ENCODE results near the gene CYP4F2.
A peak's percentile ranks its signal among the peaks of the same experiment; 100 is the strongest.
"Not testable (repeated sequence)": the region's sequence is repeated elsewhere in the genome, so short reads cannot be mapped to it uniquely, and the experiment has no call there.

CYP4F2 gene

DNA sequence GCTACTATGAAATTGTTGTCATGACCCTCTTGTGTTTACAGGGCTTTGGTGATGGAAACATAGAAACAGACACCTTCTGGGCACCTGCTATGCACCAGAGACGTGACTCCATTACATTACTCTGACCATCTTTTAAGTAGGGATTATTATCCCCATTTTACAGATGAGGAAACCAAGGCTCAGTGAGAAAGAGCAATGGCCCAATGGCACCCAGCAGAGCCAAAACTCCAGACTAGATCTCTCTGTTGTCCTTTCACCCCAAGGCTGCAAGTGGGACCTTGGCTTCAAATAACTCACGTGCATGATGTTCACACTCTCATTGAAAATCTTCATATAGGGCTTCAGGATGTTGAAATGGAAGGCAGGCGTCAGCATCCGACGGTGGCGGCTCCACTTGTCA lies 5.9 kb downstream of the CYP4F2 start:
- no peak overlapping the region for H3K27ac ChIP-seq
- H3K27me3 ChIP-seq = no peaks in the 10 kb centered on the region
- H3K4me2 ChIP-seq = no peak overlapping the region
- peaks cover 0 to 7% (median 0%) of the 10 kb centered on the region in 10 experiments; a peak in 7 of 20 replicates for H3K4me1 ChIP-seq
- no peaks in the 10 kb centered on the region for H3K9me3 ChIP-seq (replicated peaks in 1 of 11)
- no peak overlapping the region for H3K4me3 ChIP-seq
- no peaks in the 10 kb centered on the region for H3K36me3 ChIP-seq
- no peak for TF ChIP-seq Cebpa-rat (IDR thresholded peaks at IDR 0.05)
- H4K20me1 ChIP-seq = no peaks in the 10 kb centered on the region
- H3K9ac ChIP-seq = no peak overlapping the region

DNA sequence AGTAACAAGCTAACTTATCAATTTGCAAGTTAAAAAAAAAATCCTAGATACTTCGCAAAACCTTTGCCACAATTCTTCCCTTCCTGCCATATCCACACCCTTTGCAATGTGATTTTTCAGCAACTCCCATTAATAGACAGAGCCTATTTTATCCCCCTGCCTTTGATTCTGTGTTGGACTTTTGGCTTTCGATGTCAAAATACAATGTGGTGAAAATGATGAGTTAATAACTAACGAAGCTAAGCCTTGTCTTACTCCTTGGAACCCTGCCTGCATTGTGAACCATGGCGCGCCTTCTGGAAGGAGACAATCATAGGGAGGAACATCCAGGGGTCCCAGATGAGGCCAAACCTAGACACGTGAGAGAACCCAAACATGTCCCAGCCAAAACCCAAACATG lies 6.4 kb downstream of the CYP4F2 start:
- Histone ChIP-seq H3K4me1 (peaks cover 0 to 7% (median 0%) of the 10 kb centered on the region in 10 experiments; a peak in 7 of 20 replicates), H3K9me3 (replicated peaks in 1 of 11) (no peaks in the 10 kb centered on the region), H3K27ac (no peak overlapping the region), H4K20me1 (no peaks in the 10 kb centered on the region), H3K4me3 (no peak overlapping the region), H3K27me3 (no peaks in the 10 kb centered on the region), H3K9ac (no peak overlapping the region), H3K4me2 (no peak overlapping the region), H3K36me3 (no peaks in the 10 kb centered on the region)
- TF ChIP-seq Cebpa-rat (IDR thresholded peaks at IDR 0.05) = no peak

DNA sequence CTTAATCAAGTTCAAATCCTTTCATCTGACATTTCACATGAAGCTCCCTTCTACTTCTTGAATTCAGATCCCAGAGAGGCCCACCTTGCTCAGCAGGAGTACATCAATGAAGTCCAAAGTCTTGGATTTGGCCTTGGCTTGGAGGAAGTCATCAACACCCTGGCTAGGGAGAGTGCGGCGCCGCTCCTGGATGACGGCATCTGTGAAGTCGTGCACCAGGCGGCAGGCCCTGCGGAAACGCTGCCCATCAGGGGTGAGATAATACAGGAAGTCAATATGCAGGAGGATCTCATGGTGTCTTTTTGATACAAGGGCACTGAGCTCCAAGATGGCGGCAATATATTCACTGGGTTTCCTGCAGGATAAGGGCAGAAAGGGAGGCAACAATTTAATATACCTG lies 8.5 kb downstream of the CYP4F2 start:
- H3K4me1 ChIP-seq; H3K27me3 ChIP-seq; H3K4me3 ChIP-seq; H4K20me1 ChIP-seq; H3K4me2 ChIP-seq; H3K27ac ChIP-seq; H3K9ac ChIP-seq; H3K9me3 ChIP-seq (replicated peaks in 1 of 11); H3K36me3 ChIP-seq: not testable (repeated sequence)

DNA sequence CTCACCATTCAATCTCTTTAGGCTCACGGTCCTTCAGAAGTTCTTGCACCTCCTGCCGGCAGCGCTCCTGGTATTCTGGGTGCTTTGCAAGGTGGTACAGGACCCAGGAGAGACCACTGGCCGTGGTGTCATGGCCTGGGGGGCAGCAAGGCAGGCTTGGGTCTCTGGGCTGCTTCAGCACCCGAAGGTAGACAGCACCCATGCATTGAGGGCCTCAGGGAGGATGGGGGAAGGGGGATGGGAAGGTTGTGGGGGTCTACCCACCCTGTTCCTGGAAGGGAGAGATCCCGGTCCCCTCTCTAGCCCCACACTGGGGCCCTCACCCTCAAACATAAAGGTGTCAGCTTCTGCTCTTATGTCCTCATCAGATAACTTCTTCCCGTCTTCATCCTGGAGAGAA lies 12.0 kb downstream of the CYP4F2 start:
- no peaks in the 10 kb centered on the region for H3K27me3 ChIP-seq
- no peaks in the 10 kb centered on the region for H4K20me1 ChIP-seq
- no peak overlapping the region for H3K27ac ChIP-seq
- H3K4me3 ChIP-seq = no peak overlapping the region
- H3K4me1 ChIP-seq = peaks cover 0 to 7% (median 2%) of the 10 kb centered on the region in 10 experiments; a peak in 8 of 20 replicates
- no peaks in the 10 kb centered on the region for H3K36me3 ChIP-seq
- no peak overlapping the region for H3K9ac ChIP-seq
- H3K4me2 ChIP-seq = no peak overlapping the region
- no peaks in the 10 kb centered on the region for H3K9me3 ChIP-seq (replicated peaks in 1 of 11)
- TF ChIP-seq Cebpa-rat (IDR thresholded peaks at IDR 0.05) = no peak

DNA sequence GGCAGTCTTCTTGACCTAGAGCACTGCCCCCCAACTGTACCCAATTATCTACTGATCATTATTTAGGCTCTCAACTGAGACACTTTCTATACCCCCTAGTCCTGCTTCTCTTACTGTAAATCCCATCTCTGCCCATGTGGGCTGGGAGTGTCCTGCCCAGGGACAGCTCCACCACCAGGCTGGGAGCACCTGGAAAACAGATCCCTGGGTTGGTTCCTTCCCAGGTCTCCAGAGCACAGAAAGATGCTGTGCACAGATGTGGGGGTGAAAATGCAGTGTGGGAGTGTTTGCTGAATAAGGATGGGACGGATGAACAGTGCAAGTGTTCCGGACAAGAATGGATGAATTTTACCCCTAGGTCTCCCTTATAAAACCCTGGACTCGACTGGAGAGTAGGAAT lies 12.7 kb downstream of the CYP4F2 start:
- Histone ChIP-seq H3K27me3 (no peaks in the 10 kb centered on the region), H3K27ac (no peak overlapping the region), H3K4me3 (no peak overlapping the region), H3K9ac (no peak overlapping the region), H3K4me2 (no peak overlapping the region), H4K20me1 (no peaks in the 10 kb centered on the region), H3K36me3 (no peaks in the 10 kb centered on the region), H3K9me3 (replicated peaks in 1 of 11) (no peaks in the 10 kb centered on the region), H3K4me1 (peaks cover 0 to 4% (median under 1%) of the 10 kb centered on the region in 10 experiments; a peak in 8 of 20 replicates)
- TF ChIP-seq Cebpa-rat (IDR thresholded peaks at IDR 0.05) = no peak

DNA sequence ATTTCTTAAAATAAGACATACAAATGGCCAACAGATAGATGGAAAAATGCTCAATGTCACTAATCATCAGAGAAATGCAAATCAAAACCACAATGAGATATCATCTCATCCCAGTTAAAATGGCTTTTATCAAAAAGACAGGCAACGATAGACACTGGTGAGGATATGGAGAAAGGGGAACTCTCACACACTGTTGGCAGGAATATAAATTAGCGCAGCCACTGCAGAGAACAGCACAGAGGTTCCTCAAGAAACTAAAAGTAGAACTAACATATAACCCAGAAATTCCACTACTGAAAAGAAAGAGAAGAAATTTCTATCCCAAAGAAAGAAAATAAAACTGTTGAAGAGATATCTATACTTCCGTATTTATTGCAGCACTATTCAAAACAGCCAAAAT lies 14.5 kb downstream of the CYP4F2 start:
- not testable (repeated sequence) for H4K20me1 ChIP-seq; H3K9me3 ChIP-seq (replicated peaks in 1 of 11); H3K4me1 ChIP-seq; H3K4me3 ChIP-seq; H3K9ac ChIP-seq; H3K36me3 ChIP-seq; H3K27ac ChIP-seq; H3K27me3 ChIP-seq
- peak overlapping the region in 1 of 11 experiments; percentile 16; a peak in 1 of 22 replicates for H3K4me2 ChIP-seq

DNA sequence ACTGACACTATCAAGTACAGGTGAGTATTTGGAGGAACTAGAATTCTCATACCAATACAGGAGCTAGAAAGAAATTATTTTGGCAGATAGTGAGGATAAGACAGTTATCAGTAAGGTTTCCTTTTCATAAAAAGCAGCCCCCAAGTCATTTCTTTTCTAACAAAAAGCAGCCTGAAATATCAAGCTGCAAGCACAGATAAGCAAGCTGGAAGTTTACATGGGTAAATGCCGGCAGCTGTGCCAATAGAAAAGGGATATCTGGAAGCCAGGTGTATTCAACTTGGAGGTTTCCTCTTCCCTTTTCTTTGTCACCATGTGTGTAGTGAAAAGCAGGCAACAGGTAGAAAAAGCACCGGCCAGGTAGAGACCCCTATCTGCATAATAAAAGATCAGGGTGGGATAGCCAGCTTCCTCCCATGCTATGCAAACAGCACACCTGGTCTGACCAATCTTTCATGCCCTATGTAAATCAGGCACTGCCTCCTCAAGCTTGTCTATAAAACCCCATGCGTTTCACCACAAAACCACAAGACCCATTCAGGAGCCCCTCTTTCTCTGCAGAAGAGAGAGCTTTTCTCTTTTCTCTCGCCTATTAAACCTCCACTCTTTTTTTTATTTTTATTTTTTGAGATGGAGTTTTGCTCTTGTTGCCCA lies 22.9 kb downstream of the CYP4F2 start:
- Histone ChIP-seq H3K9ac (no peak overlapping the region), H3K36me3 (no peaks in the 10 kb centered on the region), H3K27me3 (no peaks in the 10 kb centered on the region), H4K20me1 (no peaks in the 10 kb centered on the region), H3K4me3 (no peak overlapping the region), H3K9me3 (replicated peaks in 1 of 11) (peaks cover 0 to 7% (median 0%) of the 10 kb centered on the region in 11 experiments; a peak in 1 of 22 replicates), H3K27ac (no peak overlapping the region), H3K4me1 (peaks cover 0 to 39% (median 29%) of the 10 kb centered on the region in 10 experiments; a peak in 18 of 20 replicates), H3K4me2 (peak overlapping the region in 8 of 11 experiments; percentile 13 to 55 (median 48); a peak in 14 of 22 replicates)
- TF ChIP-seq Cebpa-rat (IDR thresholded peaks at IDR 0.05) = no peak

DNA sequence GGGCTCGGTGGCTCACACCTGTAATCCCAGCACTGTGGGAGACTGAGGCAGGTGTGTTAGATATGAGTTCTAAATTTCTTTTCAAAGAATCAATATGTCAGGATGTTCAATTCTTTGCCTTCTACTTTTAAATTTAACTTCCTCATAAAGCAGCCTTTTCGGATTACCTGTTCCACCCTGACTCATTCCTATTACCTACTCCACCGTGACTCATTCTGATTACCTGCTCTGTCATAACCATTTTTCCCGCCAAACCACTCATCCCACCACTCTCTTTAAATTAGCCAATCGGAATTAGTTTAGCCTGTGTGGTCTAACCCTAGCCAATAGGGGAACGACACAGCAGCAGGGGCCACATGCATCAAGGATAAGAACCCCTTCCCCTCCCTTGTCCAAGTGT lies 24.1 kb downstream of the CYP4F2 start:
- not testable (repeated sequence) for H3K9me3 ChIP-seq (replicated peaks in 1 of 11); H3K4me2 ChIP-seq; H3K27me3 ChIP-seq; H3K9ac ChIP-seq; H3K27ac ChIP-seq; H3K4me3 ChIP-seq; H3K36me3 ChIP-seq; H4K20me1 ChIP-seq
- peaks cover 0 to 51% (median 41%) of the 10 kb centered on the region in 10 experiments; a peak in 18 of 20 replicates for H3K4me1 ChIP-seq

DNA sequence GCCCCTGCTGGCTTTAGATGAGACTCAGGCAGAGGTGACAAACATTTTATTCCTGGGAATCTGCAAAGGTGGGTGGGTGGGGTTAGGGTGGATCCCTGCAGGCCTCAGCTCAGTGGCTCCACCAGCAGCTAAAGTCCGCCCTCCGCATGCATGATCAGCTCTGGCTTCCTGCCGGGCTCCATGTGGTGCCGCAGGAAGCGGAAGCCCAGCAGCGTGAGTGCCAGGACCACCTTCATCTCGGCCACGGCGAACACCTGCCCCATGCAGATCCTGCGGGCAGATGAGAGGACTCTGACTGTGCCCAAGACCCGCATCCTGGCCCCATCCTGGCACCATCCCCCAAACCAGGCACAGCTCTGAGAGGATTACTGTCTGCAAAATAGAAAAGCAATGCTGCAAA lies 26.3 kb downstream of the CYP4F2 start:
- H3K4me1 ChIP-seq = peaks cover 3 to 73% (median 60%) of the 10 kb centered on the region in 10 experiments; a peak in 19 of 20 replicates
- H3K27ac ChIP-seq = peak overlapping the region in 8 of 11 experiments; percentile 81 to 92 (median 84); a peak in 16 of 22 replicates
- no peaks in the 10 kb centered on the region for H3K27me3 ChIP-seq
- no peak for TF ChIP-seq Cebpa-rat (IDR thresholded peaks at IDR 0.05)
- no peaks in the 10 kb centered on the region for H3K9me3 ChIP-seq (replicated peaks in 1 of 11)
- peak overlapping the region; percentile 62 to 88 (median 75) for H3K4me2 ChIP-seq
- H3K4me3 ChIP-seq = peak overlapping the region in 4 of 10 experiments; percentile 29 to 51 (median 38); a peak in 5 of 20 replicates
- H3K9ac ChIP-seq = peak overlapping the region in 8 of 11 experiments; percentile 21 to 76 (median 36); a peak in 7 of 22 replicates
- no peaks in the 10 kb centered on the region for H3K36me3 ChIP-seq
- no peaks in the 10 kb centered on the region for H4K20me1 ChIP-seq

DNA sequence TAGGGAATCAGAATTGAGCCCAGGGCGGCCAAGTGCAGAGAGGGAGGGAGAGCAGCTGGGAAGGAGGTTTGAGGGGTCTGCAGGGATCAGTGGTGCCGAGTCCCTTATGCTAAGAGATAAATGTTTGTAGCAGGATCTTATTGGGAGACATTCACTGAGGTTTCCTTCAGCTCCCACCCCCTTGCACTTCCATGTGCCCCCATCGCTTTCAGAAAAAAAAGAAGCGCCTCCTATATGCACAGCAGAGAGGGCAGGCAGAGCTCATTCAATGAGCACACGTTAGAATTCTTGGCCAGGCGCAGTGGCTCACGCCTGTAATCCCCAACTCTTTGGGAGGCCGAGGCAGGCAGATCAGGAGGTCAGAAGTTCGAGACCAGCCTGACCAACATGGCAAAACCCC lies 28.0 kb downstream of the CYP4F2 start:
- Histone ChIP-seq H3K9ac (peak overlapping the region in 9 of 11 experiments; percentile 1 to 76 (median 68); a peak in 16 of 22 replicates), H3K27ac (peak overlapping the region in 9 of 11 experiments; percentile 42 to 92 (median 83); a peak in 18 of 22 replicates), H3K9me3 (replicated peaks in 1 of 11) (no peaks in the 10 kb centered on the region), H3K4me1 (peaks cover 8 to 83% (median 71%) of the 10 kb centered on the region in 10 experiments; a peak in 19 of 20 replicates), H4K20me1 (no peaks in the 10 kb centered on the region), H3K36me3 (no peaks in the 10 kb centered on the region), H3K27me3 (no peaks in the 10 kb centered on the region), H3K4me2 (peak overlapping the region in 9 of 11 experiments; percentile 11 to 88 (median 73); a peak in 17 of 22 replicates), H3K4me3 (no peak overlapping the region)
- TF ChIP-seq Cebpa-rat (IDR thresholded peaks at IDR 0.05) = no peak

Data from BLaER1 treated with 17β-estradiol and CSF1 and Interleukin-3, amounts not matched to agents 10 nM and 100 nM (cell line).